Measurements from ENCODE around the gene PTPRN2.

GRCh38 chr7:157667731-157668130 is 919.9 kb downstream of the PTPRN2 start:
- TF ChIP-seq TARDBP (IDR thresholded peaks at IDR 0.05) = no peak
- TF ChIP-seq POLR2AphosphoS5 (IDR thresholded peaks at IDR 0.05; ENCODE audit: control insufficient read depth, insufficient read depth, low read depth, low read length) = no peak
- no peak for TF ChIP-seq PCBP2 (IDR thresholded peaks at IDR 0.05; ENCODE audit: low read depth, low read length, poor library complexity, severe bottlenecking)
- TF ChIP-seq PTTG1 (tag; IDR thresholded peaks at IDR 0.05; ENCODE audit: low read depth) = no peak
- TF ChIP-seq POLR2A (conservative IDR thresholded peaks at IDR 0.05) = no peak
- TF ChIP-seq CBX2 (IDR thresholded peaks at IDR 0.05; ENCODE audit: insufficient read depth, low read length, poor library complexity, severe bottlenecking) = no peak
- TF ChIP-seq RAD21 (CRISPR knock-in tag; conservative IDR thresholded peaks at IDR 0.05 in 1 of 2, IDR thresholded peaks at IDR 0.05 in 1 of 2) = no peak
